B cell (primary cell): ENCODE results near the gene MYO10. TPM values are rescaled to one million over a fixed set of nuclear protein-coding genes. Genes with fewer than 3 reads are reported as not detected.

Experiments used
- ATAC-seq: fragments of 200-7000 bp; cut with Tn5 transposase; one replicate; pipeline ENCODE4 v1.10.0; 2021; ENCODE audit warnings: low read depth, mild to moderate bottlenecking, moderate number of reproducible peaks, moderate library complexity
- CTCF ChIA-PET: fragments of 350-600 bp; sonication (Branson Sonifier 250); formaldehyde crosslinking; loops from one replicate; lab custom pipeline; 2021; ENCODE audit warnings: antibody characterized with exemption, inconsistent platforms; lab: Charles Lee
- POLR2A ChIA-PET: fragments of 350-600 bp; sonication (Branson Sonifier 250); formaldehyde crosslinking; loops from one replicate; lab custom pipeline; 2021; ENCODE audit warnings: antibody characterized with exemption; lab: Charles Lee
- DNase-seq: peaks from one replicate; pipeline ENCODE4 v3.0.0; 2013
- H2AFZ ChIP-seq: 2 replicates; pipeline ENCODE4 v1.6.1; 2012; ENCODE audit warnings: mild to moderate bottlenecking, low read depth, low read length; ENCODE audit not compliant: insufficient read depth, poor library complexity, severe bottlenecking
- H3K27ac ChIP-seq, 2 donors: 1 replicate in 1 of 2; 2 replicates in 1 of 2; pipeline ENCODE4 v1.5.1; 2012 to 2013; ENCODE audit warnings: low read length in 2 of 2, mild to moderate bottlenecking in 2 of 2, moderate library complexity in 1 of 2
- H3K27me3 ChIP-seq, 4 experiments: fragments of 200-600 bp in 1 of 4; sonication (generic) in 1 of 4; replicated peaks in 1 of 4; 1 replicate in 2 of 4; 2 replicates in 2 of 4; pipeline versions ENCODE4 v1.6.1 to v1.7.0; 2013 to 2016; ENCODE audit warnings: low read length in 3 of 4, mild to moderate bottlenecking in 2 of 4, mixed read lengths in 1 of 4, moderate library complexity in 1 of 4; ENCODE audit not compliant: insufficient read depth in 4 of 4, control insufficient read depth in 3 of 4; ENCODE audit errors: control extremely low read depth in 1 of 4
- H3K36me3 ChIP-seq, 2 experiments: replicated peaks in 1 of 2; 1 replicate in 1 of 2; 2 replicates in 1 of 2; pipeline versions ENCODE4 v1.6.1 to v1.7.1; 2013; ENCODE audit warnings: low read length in 1 of 2; ENCODE audit not compliant: insufficient read depth in 2 of 2, control insufficient read depth in 1 of 2; ENCODE audit errors: control extremely low read depth in 1 of 2, extremely low read depth in 1 of 2
- H3K4me1 ChIP-seq, 2 donors: fragments of 200-600 bp in 1 of 2; sonication (generic) in 1 of 2; 1 replicate in 1 of 2; 2 replicates in 1 of 2; pipeline versions ENCODE4 v1.5.1 to v1.6.1; 2013 to 2017; ENCODE audit warnings: low read length in 2 of 2; ENCODE audit not compliant: control insufficient read depth in 2 of 2, insufficient read depth in 2 of 2
- H3K4me2 ChIP-seq: replicated peaks from 2 replicates; pipeline ENCODE3; 2012; ENCODE audit warnings: mild to moderate bottlenecking, low read depth, low read length; ENCODE audit not compliant: poor library complexity, severe bottlenecking
- H3K4me3 ChIP-seq, 5 experiments: fragments of 200-600 bp in 1 of 5; sonication (generic) in 1 of 5; 1 replicate in 3 of 5; 2 replicates in 2 of 5; pipeline versions ENCODE4 v1.5.1 to v1.7.0; 2011 to 2016; ENCODE audit warnings: low read length in 4 of 5, mild to moderate bottlenecking in 4 of 5, low read depth in 2 of 5, control low read depth in 1 of 5, moderate library complexity in 1 of 5; ENCODE audit not compliant: insufficient read depth in 1 of 5; ENCODE audit errors: control extremely low read depth in 1 of 5, extremely low read depth in 1 of 5
- H3K79me2 ChIP-seq: fragments of 200-600 bp; sonication (generic); one replicate; pipeline ENCODE4 v1.6.0; 2016; ENCODE audit warnings: low read length; ENCODE audit not compliant: control insufficient read depth, insufficient read depth
- H3K9ac ChIP-seq: fragments of 200-600 bp; sonication (generic); 2 replicates; pipeline ENCODE4 v1.6.1; 2017; ENCODE audit warnings: mild to moderate bottlenecking, low read length, moderate library complexity
- H3K9me3 ChIP-seq, 3 donors: one replicate each; pipeline versions ENCODE4 v1.6.1 to v1.7.1; 2013; ENCODE audit warnings: low read length in 2 of 3; ENCODE audit not compliant: control insufficient read depth in 2 of 3, insufficient read depth in 1 of 3; ENCODE audit errors: control extremely low read depth in 1 of 3
- H4K20me1 ChIP-seq: 2 replicates; pipeline ENCODE4 v1.6.0; 2012; ENCODE audit warnings: mild to moderate bottlenecking, low read length; ENCODE audit not compliant: insufficient read depth, control insufficient read depth, poor library complexity, severe bottlenecking
- H3K27ac Mint-ChIP-seq: one replicate; pipeline ENCODE4 v1.8.0; 2021; ENCODE audit warnings: mixed read lengths
- H3K27me3 Mint-ChIP-seq: one replicate; pipeline ENCODE4 v1.8.0; 2021; ENCODE audit warnings: mixed read lengths
- H3K4me1 Mint-ChIP-seq: one replicate; pipeline ENCODE4 v1.8.0; 2021; ENCODE audit warnings: mixed read lengths
- H3K4me3 Mint-ChIP-seq: one replicate; pipeline ENCODE4 v1.8.0; 2021; ENCODE audit warnings: mixed read lengths
- H3K9me3 Mint-ChIP-seq: one replicate; pipeline ENCODE4 v1.8.0; 2022; ENCODE audit warnings: mixed read lengths; ENCODE audit not compliant: insufficient read depth
- EZH2 ChIP-seq: IDR thresholded peaks from 2 replicates; pipeline ENCODE4 v1.6.1; 2012; ENCODE audit warnings: borderline replicate concordance, low read depth, mild to moderate bottlenecking, moderate library complexity, low read length; ENCODE audit not compliant: insufficient read depth, poor library complexity, severe bottlenecking
- WGBS: methylation state at CpG from one replicate; pipeline ENCODE4 v1.1.5; 2013; ENCODE audit warnings: missing lambda C conversion rate; ENCODE audit not compliant: insufficient coverage; 5-methylcytosine and 5-hydroxymethylcytosine counted together
- intact Hi-C: fragments of 100-400 bp; cut with micrococcal nuclease; formaldehyde crosslinking; loops from one replicate; pipeline ENCODE4 v1.10.0; 2022
- polyA plus RNA-seq: library from polyadenylated mRNA; depleted of rRNA; stranded (reverse); fragments of >200 nt; gene quantifications from 2 replicates; pipeline ENCODE4 v1.2.3, GENCODE V29; 2012
- total RNA-seq, 2 donors: library from RNA; stranded (reverse); fragments of 120-200 nt in 1 of 2; gene quantifications; 1 replicate in 1 of 2; 2 replicates in 1 of 2; pipeline versions ENCODE4 v1.2.3 to v1.2.4, GENCODE V29; 2013 to 2022
- TF ChIP-seq, protein P1 (sequence below): fragments of 200-600 bp; IDR thresholded peaks from one replicate; pipeline ENCODE4 v1.8.0; 2022; ENCODE audit warnings: antibody characterized with exemption, mild to moderate bottlenecking

The MYO10 gene
- total and polyA plus RNA-seq, 2 donors (not counting 1 experiment from before 2014, with no cell fraction given), result 0.10 TPM; not detected in 1

DNA sequence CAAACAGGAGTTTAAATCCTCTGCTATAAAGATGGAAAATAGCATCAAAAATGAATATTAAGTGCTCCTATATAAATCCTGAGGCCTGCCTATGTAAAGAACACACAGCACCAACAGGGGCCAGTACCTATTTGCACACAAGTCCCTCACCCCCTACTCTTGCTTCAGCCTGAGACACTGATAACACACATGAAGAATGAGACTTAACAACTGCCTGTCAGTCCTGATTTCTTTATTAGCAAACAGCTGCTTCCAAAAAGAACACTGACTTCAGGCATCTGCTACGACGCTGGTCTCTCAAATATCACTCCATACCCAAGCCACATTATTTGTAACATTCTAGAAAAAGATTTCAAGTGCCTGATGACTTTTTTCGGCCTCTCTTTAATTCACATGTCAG lies 55.5 kb downstream of the MYO10 start:
- Mint-ChIP-seq H3K27me3 (peaks cover 6% of the 10 kb centered on the region), H3K9me3 (no peaks in the 10 kb centered on the region), H3K4me1 (no peaks in the 10 kb centered on the region), H3K27ac (no peak overlapping the region), H3K4me3 (no peak overlapping the region)
- H3K9ac ChIP-seq, result no peak overlapping the region
- no peak overlapping the region for H3K27ac ChIP-seq
- POLR2A ChIA-PET, result no interaction called here
- no peak overlapping the region for H3K4me3 ChIP-seq
- no peak for ATAC-seq
- intact Hi-C loops, result no loop called here
- no peaks in the 10 kb centered on the region for H4K20me1 ChIP-seq
- H3K9me3 ChIP-seq, result no peaks in the 10 kb centered on the region
- H3K27me3 ChIP-seq, result no peaks in the 10 kb centered on the region
- no peak for TF ChIP-seq EZH2
- TF ChIP-seq, protein P1, sequence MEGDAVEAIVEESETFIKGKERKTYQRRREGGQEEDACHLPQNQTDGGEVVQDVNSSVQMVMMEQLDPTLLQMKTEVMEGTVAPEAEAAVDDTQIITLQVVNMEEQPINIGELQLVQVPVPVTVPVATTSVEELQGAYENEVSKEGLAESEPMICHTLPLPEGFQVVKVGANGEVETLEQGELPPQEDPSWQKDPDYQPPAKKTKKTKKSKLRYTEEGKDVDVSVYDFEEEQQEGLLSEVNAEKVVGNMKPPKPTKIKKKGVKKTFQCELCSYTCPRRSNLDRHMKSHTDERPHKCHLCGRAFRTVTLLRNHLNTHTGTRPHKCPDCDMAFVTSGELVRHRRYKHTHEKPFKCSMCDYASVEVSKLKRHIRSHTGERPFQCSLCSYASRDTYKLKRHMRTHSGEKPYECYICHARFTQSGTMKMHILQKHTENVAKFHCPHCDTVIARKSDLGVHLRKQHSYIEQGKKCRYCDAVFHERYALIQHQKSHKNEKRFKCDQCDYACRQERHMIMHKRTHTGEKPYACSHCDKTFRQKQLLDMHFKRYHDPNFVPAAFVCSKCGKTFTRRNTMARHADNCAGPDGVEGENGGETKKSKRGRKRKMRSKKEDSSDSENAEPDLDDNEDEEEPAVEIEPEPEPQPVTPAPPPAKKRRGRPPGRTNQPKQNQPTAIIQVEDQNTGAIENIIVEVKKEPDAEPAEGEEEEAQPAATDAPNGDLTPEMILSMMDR, result no peak
- WGBS, result 100% methylated on average over 3 of the region's 3 CpGs
- H3K36me3 ChIP-seq, result no peaks in the 10 kb centered on the region
- H2AFZ ChIP-seq, result no peak overlapping the region
- DNase-seq, result no peak
- CTCF ChIA-PET, result no interaction called here
- no peak overlapping the region for H3K4me2 ChIP-seq
- H3K4me1 ChIP-seq, result no peaks in the 10 kb centered on the region
- no peaks in the 10 kb centered on the region for H3K79me2 ChIP-seq

DNA sequence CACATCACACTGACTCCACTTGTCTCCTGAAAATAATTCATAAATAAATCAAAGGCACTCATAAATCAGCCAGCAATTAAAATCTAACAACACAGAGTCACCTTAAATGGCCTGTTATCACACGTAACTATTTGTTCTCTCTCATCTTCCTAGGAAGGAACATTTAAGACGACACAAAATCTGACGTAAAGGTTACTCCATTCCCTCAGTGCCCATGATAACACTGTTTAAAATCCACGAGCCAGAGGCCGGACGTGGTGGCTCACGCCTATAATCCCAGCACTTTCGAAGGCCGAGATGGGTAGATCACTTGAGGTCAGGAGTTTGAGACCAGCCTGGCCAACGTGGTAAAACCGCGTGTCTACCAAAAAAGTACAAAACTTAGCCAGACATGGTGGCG lies 56.4 kb downstream of the MYO10 start:
- Mint-ChIP-seq H3K4me3 (no peak overlapping the region), H3K9me3 (no peaks in the 10 kb centered on the region), H3K4me1 (no peaks in the 10 kb centered on the region), H3K27ac (no peak overlapping the region), H3K27me3 (peaks cover 6% of the 10 kb centered on the region)
- Histone ChIP-seq H3K79me2 (no peaks in the 10 kb centered on the region), H3K36me3 (no peaks in the 10 kb centered on the region), H3K4me2 (no peak overlapping the region), H2AFZ (no peak overlapping the region), H3K4me1 (no peaks in the 10 kb centered on the region), H3K9me3 (no peaks in the 10 kb centered on the region), H3K9ac (no peak overlapping the region), H4K20me1 (no peaks in the 10 kb centered on the region), H3K27me3 (no peaks in the 10 kb centered on the region), H3K27ac (no peak overlapping the region), H3K4me3 (no peak overlapping the region)
- no peak for ATAC-seq
- TF ChIP-seq, protein P1, result no peak
- WGBS, result 96% methylated on average over 13 of the region's 13 CpGs
- no peak for DNase-seq
- CTCF ChIA-PET, result no interaction called here
- intact Hi-C loops, result no loop called here
- POLR2A ChIA-PET, result no interaction called here
